Measurements from ENCODE around the gene FGR. TPM values are rescaled to one million over a fixed set of nuclear protein-coding genes. Genes with fewer than 3 reads are reported as not detected.

FGR gene
- total RNA-seq, 2 donors from 2014 or later = 17.0 to 21.5 TPM

DNA sequence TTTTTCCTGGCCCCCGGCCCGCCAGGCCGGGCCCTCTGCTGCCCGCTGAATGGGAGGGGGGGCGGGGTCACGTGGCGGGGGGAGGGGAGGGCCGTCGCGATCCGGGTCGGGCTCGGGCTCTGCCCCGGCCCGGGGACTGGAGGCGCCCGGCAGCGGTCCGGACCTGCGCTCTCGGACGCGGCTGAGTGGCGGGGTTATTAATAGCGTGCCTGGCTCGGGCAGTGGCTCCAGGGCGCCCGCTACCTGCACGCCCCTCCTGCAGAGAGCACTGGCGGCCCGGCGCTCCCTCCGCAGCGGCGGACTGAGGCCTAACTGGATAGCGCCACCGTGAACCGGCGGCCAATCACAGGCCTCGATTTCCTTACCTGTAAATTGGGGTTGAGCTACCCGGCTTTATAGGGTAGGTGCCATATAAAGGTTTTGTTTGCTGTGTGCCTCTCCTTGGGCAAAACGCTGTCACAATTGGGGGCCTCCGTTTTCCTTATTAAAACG lies 59.1 kb downstream of the FGR start:
- peak overlapping the region; percentile 94 to 97 for H3K27ac ChIP-seq
- no peaks in the 10 kb centered on the region for H3K36me3 ChIP-seq
- H3K9me3 ChIP-seq = no peaks in the 10 kb centered on the region
- H3K4me3 ChIP-seq = peak overlapping the region; percentile 69
- H3K27me3 ChIP-seq (replicated peaks; ENCODE audit: insufficient read depth) = no peaks in the 10 kb centered on the region
- TF ChIP-seq, protein P1, sequence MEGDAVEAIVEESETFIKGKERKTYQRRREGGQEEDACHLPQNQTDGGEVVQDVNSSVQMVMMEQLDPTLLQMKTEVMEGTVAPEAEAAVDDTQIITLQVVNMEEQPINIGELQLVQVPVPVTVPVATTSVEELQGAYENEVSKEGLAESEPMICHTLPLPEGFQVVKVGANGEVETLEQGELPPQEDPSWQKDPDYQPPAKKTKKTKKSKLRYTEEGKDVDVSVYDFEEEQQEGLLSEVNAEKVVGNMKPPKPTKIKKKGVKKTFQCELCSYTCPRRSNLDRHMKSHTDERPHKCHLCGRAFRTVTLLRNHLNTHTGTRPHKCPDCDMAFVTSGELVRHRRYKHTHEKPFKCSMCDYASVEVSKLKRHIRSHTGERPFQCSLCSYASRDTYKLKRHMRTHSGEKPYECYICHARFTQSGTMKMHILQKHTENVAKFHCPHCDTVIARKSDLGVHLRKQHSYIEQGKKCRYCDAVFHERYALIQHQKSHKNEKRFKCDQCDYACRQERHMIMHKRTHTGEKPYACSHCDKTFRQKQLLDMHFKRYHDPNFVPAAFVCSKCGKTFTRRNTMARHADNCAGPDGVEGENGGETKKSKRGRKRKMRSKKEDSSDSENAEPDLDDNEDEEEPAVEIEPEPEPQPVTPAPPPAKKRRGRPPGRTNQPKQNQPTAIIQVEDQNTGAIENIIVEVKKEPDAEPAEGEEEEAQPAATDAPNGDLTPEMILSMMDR (IDR thresholded peaks at IDR 0.05) = no peak
- DNase-seq (ENCODE audit: low spot score) (no peak), ATAC-seq (ENCODE audit: insufficient number of reproducible peaks, low FRiP score, low read depth) (peak; percentile 35)
- H3K4me1 ChIP-seq (ENCODE audit: control insufficient read depth in 1 of 2, low read depth in 2 of 2) = peaks cover 61 to 91% of the 10 kb centered on the region in 2 donors

DNA sequence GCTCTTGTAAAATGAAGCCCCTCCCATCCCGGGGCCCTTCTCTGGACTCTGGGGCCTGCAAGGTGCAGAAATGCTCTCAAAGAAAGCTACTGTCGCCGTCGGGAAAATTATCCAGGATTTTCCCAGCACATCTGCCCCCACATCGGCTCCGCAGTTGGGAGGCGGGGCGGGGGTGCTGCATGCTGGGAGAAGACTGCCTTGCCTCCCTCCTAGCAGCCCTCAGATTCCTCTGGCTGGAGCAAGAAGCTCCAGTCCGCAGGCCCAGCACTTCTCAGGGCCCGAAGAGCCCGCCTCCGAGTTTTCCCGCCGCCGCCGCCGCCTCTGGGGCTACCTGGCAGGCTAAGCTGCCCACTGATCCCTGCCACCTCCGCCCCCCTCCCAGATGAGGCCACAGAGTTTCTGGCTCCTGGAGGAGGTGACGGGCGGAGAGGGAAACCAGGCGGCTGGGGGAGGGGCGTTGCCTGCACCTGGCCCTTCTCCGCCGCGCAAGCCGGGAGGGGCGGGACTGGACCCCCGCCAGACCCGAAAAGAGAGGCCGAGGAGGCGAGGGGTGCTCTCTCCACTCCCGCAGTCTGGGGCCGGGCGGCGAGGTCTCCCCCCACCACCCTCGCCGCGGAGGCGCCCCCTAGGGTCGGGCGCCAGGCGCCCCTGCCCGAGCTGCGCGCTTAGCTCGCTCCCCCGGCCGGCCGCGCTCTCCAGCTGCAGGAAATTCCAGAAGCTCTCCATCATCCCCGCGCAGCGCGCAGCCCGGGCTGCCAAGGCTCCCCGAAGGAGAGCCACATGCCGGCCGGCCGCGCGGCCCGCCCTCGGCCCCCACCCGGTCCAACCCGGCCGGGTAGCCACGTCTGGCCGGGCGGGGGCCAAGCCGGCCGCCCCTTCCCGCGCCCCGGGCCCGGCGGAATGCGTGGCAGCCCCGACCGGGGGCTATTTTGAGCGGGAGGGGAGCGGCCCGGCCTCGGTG lies 59.8 kb downstream of the FGR start:
- Histone ChIP-seq H3K36me3 (no peaks in the 10 kb centered on the region), H3K4me1 (ENCODE audit: control insufficient read depth in 1 of 2, low read depth in 2 of 2) (peaks cover 66 to 91% of the 10 kb centered on the region in 2 donors), H3K4me3 (peak overlapping the region; percentile 69), H3K9me3 (no peaks in the 10 kb centered on the region), H3K27me3 (replicated peaks; ENCODE audit: insufficient read depth) (no peaks in the 10 kb centered on the region), H3K27ac (peak overlapping the region; percentile 94 to 97)
- TF ChIP-seq, protein P1 (IDR thresholded peaks at IDR 0.05) = peak; percentile 31
- DNase-seq (ENCODE audit: low spot score) (no peak), ATAC-seq (ENCODE audit: insufficient number of reproducible peaks, low FRiP score, low read depth) (peak; percentile 68)

DNA sequence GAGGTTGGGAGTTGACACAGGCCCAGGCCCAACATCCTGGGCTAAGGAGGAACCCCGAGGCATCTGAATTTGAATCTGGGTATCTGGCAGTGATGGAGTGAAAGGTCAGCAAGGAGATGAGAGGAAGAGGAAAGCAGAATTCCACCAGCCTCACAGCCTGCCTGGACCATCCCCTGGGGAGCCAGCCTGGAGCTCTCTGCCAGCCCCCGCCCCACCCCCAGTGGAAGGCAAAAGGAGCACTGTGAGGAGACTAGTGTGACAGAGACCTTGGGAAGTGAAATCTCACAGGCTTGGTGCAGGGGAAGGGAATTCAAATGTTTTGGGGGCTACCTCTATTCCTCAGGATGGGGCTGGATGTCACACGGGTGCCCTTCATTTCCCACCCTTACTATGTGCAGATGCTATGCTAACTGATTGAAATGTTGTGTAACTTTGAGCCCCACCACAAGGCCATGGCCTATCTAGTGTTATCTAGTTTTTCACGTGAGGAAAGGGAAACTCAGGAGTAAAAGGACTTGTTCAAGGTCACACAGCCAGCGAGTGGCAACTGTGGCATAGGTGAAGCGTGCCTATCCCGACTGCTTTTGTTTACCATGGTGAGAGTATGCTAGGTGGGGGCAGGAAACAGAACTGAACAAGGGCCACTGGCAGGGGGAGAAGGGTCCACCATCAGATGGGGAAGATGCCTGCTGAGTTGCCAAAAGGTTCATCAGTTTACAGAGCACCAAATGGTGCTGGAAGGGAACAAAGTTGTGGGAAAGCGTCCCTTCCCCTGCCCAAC lies 60.8 kb downstream of the FGR start:
- no peaks in the 10 kb centered on the region for H3K9me3 ChIP-seq
- no peak for ATAC-seq (ENCODE audit: insufficient number of reproducible peaks, low FRiP score, low read depth)

GRCh38 chr1:27572679-27573426 lies 62.1 kb downstream of the FGR start:
- H3K4me3 ChIP-seq = peak overlapping the region; percentile 39
- no peak for ATAC-seq (ENCODE audit: insufficient number of reproducible peaks, low FRiP score, low read depth)

More for the DNA sequence above, 60.8 kb downstream of the FGR start:
- DNase-seq (ENCODE audit: low spot score) = no peak
- Histone ChIP-seq H3K4me3 (peak overlapping the region; percentile 69), H3K27me3 (replicated peaks; ENCODE audit: insufficient read depth) (no peaks in the 10 kb centered on the region), H3K4me1 (ENCODE audit: control insufficient read depth in 1 of 2, low read depth in 2 of 2) (peaks cover 69 to 92% of the 10 kb centered on the region in 2 donors), H3K27ac (peak overlapping the region; percentile 94 to 97), H3K36me3 (no peaks in the 10 kb centered on the region)
- TF ChIP-seq, protein P1 (IDR thresholded peaks at IDR 0.05) = no peak

More at GRCh38 chr1:27572679-27573426, 62.1 kb downstream of the FGR start:
- H3K36me3 ChIP-seq = no peaks in the 10 kb centered on the region
- TF ChIP-seq, protein P1 (IDR thresholded peaks at IDR 0.05) = no peak
- no peak for DNase-seq (ENCODE audit: low spot score)
- no peaks in the 10 kb centered on the region for H3K27me3 ChIP-seq (replicated peaks; ENCODE audit: insufficient read depth)
- H3K9me3 ChIP-seq = no peaks in the 10 kb centered on the region
- H3K27ac ChIP-seq = peak overlapping the region; percentile 94 to 97
- H3K4me1 ChIP-seq (ENCODE audit: control insufficient read depth in 1 of 2, low read depth in 2 of 2) = peaks cover 73 to 90% of the 10 kb centered on the region in 2 donors
